ENCODE results near the gene SDK2. TPM values are rescaled to one million over a fixed set of nuclear protein-coding genes. Genes with fewer than 3 reads are reported as not detected.

The SDK2 gene
- total and polyA plus RNA-seq, 9 of the 15 experiments (the other 6 are each of a cell fraction or from before 2014, with no cell fraction given): 0.04 TPM; not detected in 8

GRCh38 chr17:73444021-73444420, 200.2 kb downstream of the SDK2 start:
- in situ Hi-C loops (cut with MboI): no loop called here
- 14% methylated on average over 7 of the region's 8 CpGs for WGBS (ENCODE audit: insufficient coverage, low coverage, missing lambda C conversion rate)
- POLR2A ChIA-PET: no interaction called here
- TF ChIP-seq SRSF1 (IDR thresholded peaks at IDR 0.05; ENCODE audit: low read depth, low read length): no peak
- no peak for TF ChIP-seq FOS (IDR thresholded peaks at IDR 0.05; ENCODE audit: extremely low read depth, insufficient read length)
- TF ChIP-seq SAP30 (IDR thresholded peaks at IDR 0.05; ENCODE audit: borderline replicate concordance, insufficient read depth, low read depth, low read length, poor library complexity, severe bottlenecking): no peak
- no peak for TF ChIP-seq CREB3L1 (IDR thresholded peaks at IDR 0.05; ENCODE audit: borderline replicate concordance, low read depth)
- no peak for TF ChIP-seq NCOR1 (IDR thresholded peaks at IDR 0.05)
- no peak for TF ChIP-seq MTA2 (IDR thresholded peaks at IDR 0.05; ENCODE audit: low read depth)
- TF ChIP-seq ETV5 (CRISPR knock-in tag; IDR thresholded peaks at IDR 0.05; ENCODE audit: low read depth): no peak
- no peak for TF ChIP-seq ATF6 (CRISPR knock-in tag; IDR thresholded peaks at IDR 0.05)
- TF ChIP-seq HOXB6 (CRISPR knock-in tag; IDR thresholded peaks at IDR 0.05; ENCODE audit: borderline replicate concordance): no peak
- no peak for TF ChIP-seq CEBPZ (IDR thresholded peaks at IDR 0.05; ENCODE audit: borderline replicate concordance, low read depth, low read length)
- TF ChIP-seq ZNF140 (CRISPR knock-in tag; IDR thresholded peaks at IDR 0.05): no peak
- no peak for TF ChIP-seq ZKSCAN8 (CRISPR knock-in tag; IDR thresholded peaks at IDR 0.05)
- no peak for TF ChIP-seq ZC3H4 (CRISPR knock-in tag; IDR thresholded peaks at IDR 0.05; ENCODE audit: borderline replicate concordance)
- no peak for TF ChIP-seq SMARCC2 (IDR thresholded peaks at IDR 0.05; ENCODE audit: low read depth)
- no peak for TF ChIP-seq ZNF695 (CRISPR knock-in tag; IDR thresholded peaks at IDR 0.05)
- no peak for TF ChIP-seq SP1 (CRISPR knock-in tag; IDR thresholded peaks at IDR 0.05)

More at GRCh38 chr17:73444021-73444420, 200.2 kb downstream of the SDK2 start:
- CTCF ChIA-PET (ENCODE audit: low intra/inter-chr PET ratio): no interaction called here
- H3K79me2 ChIP-seq (ENCODE audit: control insufficient read depth, insufficient read depth, low read length): no peaks in the 10 kb centered on the region
- H3K4me2 ChIP-seq (ENCODE audit: insufficient read depth, low read length): no peak overlapping the region
- no peak overlapping the region for H3K27ac ChIP-seq (ENCODE audit: extremely low read depth, low read depth, low read length)
- H3K9me3 ChIP-seq (replicated peaks; ENCODE audit: control insufficient read depth, insufficient read depth, low read depth, low read length): no peaks in the 10 kb centered on the region
- H3K36me3 ChIP-seq (ENCODE audit: control insufficient read depth, insufficient read depth, low read length): no peaks in the 10 kb centered on the region
- no peaks in the 10 kb centered on the region for H4K20me1 ChIP-seq (replicated peaks; ENCODE audit: control insufficient read depth, insufficient read depth, low read length)
- DNase-seq (ENCODE audit: extremely low read depth in 1 of 4, low spot score in 3 of 4) (no peak), FAIRE-seq (no peak), ATAC-seq (no peak)
- H3K9me1 ChIP-seq (ENCODE audit: control insufficient read depth, insufficient read depth, low read length): no peaks in the 10 kb centered on the region
- H3K9ac ChIP-seq (ENCODE audit: insufficient read depth in 1 of 2, low read depth in 2 of 2, low read length in 2 of 2): no peak overlapping the region
- H3K27me3 ChIP-seq (ENCODE audit: control insufficient read depth in 2 of 2, insufficient read depth in 2 of 2, low read length in 2 of 2): peaks cover 0 to 44% of the 10 kb centered on the region in 2 experiments; a peak in 2 of 5 replicates
- H3K4me3 ChIP-seq: no peak overlapping the region
- H2AFZ ChIP-seq (ENCODE audit: low read depth, low read length): no peak overlapping the region
- no peaks in the 10 kb centered on the region for H3K4me1 ChIP-seq (replicated peaks in 1 of 2; ENCODE audit: control insufficient read depth in 2 of 2, insufficient read depth in 2 of 2, low read length in 2 of 2)
- intact Hi-C loops (cut with micrococcal nuclease): no loop called here
- BruUV-seq (replicated peaks): no TSS peak

Data from K562 (cell line).